Thoracic aorta (tissue), 2 donors: ENCODE results near the gene ALK. TPM values are rescaled to one million over a fixed set of nuclear protein-coding genes. Genes with fewer than 3 reads are reported as not detected.

ENCODE experiments used
- ATAC-seq: fragments of 150-250 bp; one replicate; pipeline ENCODE4 v1.8.0; 2017; ENCODE audit warnings: low read depth; ENCODE audit not compliant: insufficient number of reproducible peaks, low FRiP score
- DNase-seq: peaks from one replicate; pipeline ENCODE4 v3.0.0-alpha.2; 2020; ENCODE audit warnings: low spot score
- H3K27ac ChIP-seq, 2 donors: fragments of 200-600 bp; sonication (generic); 1 replicate in 1 of 2; 2 replicates in 1 of 2; pipeline ENCODE4 v1.5.1; 2016; ENCODE audit warnings: mild to moderate bottlenecking in 2 of 2, moderate library complexity in 2 of 2
- H3K27me3 ChIP-seq: fragments of 200-600 bp; sonication (generic); replicated peaks from 2 replicates; pipeline ENCODE4 v1.6.0; 2016; ENCODE audit warnings: mild to moderate bottlenecking; ENCODE audit not compliant: insufficient read depth
- H3K36me3 ChIP-seq: fragments of 200-600 bp; sonication (generic); one replicate; pipeline ENCODE4 v1.5.1; 2016
- H3K4me1 ChIP-seq, 2 donors: fragments of 200-600 bp; sonication (generic); 1 replicate in 1 of 2; 2 replicates in 1 of 2; pipeline versions ENCODE4 v1.5.1 to v1.6.0; 2016; ENCODE audit warnings: low read depth in 2 of 2, mild to moderate bottlenecking in 1 of 2; ENCODE audit not compliant: control insufficient read depth in 1 of 2
- H3K4me3 ChIP-seq: fragments of 200-600 bp; sonication (generic); 2 replicates; pipeline ENCODE4 v1.5.1; 2016; ENCODE audit warnings: mild to moderate bottlenecking
- H3K9me3 ChIP-seq: fragments of 200-600 bp; sonication (generic); 2 replicates; pipeline ENCODE4 v1.5.1; 2016
- total RNA-seq, 2 donors: library from RNA; depleted of rRNA; stranded (reverse); fragments of >200 nt; gene quantifications; one replicate each; pipeline versions ENCODE4 v1.1.0 to v1.2.3, GENCODE V29; 2016
- TF ChIP-seq, protein P1 (sequence below): fragments of 200-600 bp; sonication (generic); IDR thresholded peaks from one replicate; pipeline ENCODE4 v1.5.1; 2019; ENCODE audit warnings: antibody characterized with exemption

ALK gene
- total RNA-seq = 1 to 10 TPM in 1 of 2 donors, not detected in 1; 2.0 TPM

DNA sequence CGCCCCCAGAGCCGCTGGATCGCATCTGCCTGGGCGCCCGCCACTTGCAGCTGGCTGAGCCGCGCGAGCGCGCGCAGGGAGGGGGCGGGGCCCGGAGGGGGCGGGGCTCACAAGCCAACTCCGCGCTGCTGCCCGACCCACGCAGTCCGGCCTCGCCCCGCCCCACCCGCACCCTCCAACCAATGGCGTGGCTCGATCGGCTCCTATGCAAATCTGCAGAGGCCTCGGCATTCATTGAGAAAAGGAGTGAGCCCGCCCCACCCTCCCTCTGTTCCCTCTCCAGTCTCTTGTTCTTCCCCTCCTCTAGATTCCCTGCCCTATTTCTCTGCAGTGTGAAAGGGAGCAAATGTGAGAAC is at the start of gene ALK:
Gene ALK, minus strand, starts transcription at position 27 of the 356 bp plus-strand sequence. CDS start 927 bp downstream, outside the sequence.
- Histone ChIP-seq H3K4me3 (peak within 1 kb of the TSS; percentile 64), H3K9me3 (no peaks in the 10 kb centered on the region), H3K27ac (no peak within 1 kb of the TSS), H3K4me1 (peaks cover 13 to 17% of the 10 kb centered on the region in 2 donors), H3K36me3 (no peaks in the 10 kb centered on the region), H3K27me3 (peaks cover 8% of the 10 kb centered on the region)
- ATAC-seq (no peak), DNase-seq (peak; percentile 30)
- TF ChIP-seq, protein P1, sequence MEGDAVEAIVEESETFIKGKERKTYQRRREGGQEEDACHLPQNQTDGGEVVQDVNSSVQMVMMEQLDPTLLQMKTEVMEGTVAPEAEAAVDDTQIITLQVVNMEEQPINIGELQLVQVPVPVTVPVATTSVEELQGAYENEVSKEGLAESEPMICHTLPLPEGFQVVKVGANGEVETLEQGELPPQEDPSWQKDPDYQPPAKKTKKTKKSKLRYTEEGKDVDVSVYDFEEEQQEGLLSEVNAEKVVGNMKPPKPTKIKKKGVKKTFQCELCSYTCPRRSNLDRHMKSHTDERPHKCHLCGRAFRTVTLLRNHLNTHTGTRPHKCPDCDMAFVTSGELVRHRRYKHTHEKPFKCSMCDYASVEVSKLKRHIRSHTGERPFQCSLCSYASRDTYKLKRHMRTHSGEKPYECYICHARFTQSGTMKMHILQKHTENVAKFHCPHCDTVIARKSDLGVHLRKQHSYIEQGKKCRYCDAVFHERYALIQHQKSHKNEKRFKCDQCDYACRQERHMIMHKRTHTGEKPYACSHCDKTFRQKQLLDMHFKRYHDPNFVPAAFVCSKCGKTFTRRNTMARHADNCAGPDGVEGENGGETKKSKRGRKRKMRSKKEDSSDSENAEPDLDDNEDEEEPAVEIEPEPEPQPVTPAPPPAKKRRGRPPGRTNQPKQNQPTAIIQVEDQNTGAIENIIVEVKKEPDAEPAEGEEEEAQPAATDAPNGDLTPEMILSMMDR = no peak

DNA sequence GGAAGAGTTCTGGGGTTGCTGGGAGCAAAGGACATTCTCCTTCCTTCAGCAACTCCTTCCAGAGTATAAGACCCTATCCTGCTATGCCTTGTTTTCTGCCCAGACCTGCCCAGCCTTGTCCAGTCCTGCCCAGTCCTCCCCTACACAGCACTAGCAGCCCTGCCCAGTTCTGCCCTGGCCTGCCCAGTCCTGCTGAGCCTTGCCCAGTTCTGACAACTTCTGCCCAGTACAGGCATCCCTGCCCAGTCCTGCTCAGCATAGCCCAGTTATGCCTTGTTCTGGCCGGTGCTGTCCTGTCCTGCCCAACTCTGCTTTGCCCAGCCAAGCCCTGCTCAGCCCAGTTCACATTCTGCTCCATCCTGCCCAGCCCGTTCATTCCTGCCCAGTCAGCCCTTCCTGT is 44.9 kb upstream of the ALK start:
- Histone ChIP-seq H3K4me1 (no peaks in the 10 kb centered on the region), H3K4me3 (no peak overlapping the region), H3K36me3 (no peaks in the 10 kb centered on the region), H3K27me3 (no peaks in the 10 kb centered on the region), H3K9me3 (no peaks in the 10 kb centered on the region), H3K27ac (no peak overlapping the region)
- TF ChIP-seq, protein P1 = no peak
- ATAC-seq (no peak), DNase-seq (no peak)

DNA sequence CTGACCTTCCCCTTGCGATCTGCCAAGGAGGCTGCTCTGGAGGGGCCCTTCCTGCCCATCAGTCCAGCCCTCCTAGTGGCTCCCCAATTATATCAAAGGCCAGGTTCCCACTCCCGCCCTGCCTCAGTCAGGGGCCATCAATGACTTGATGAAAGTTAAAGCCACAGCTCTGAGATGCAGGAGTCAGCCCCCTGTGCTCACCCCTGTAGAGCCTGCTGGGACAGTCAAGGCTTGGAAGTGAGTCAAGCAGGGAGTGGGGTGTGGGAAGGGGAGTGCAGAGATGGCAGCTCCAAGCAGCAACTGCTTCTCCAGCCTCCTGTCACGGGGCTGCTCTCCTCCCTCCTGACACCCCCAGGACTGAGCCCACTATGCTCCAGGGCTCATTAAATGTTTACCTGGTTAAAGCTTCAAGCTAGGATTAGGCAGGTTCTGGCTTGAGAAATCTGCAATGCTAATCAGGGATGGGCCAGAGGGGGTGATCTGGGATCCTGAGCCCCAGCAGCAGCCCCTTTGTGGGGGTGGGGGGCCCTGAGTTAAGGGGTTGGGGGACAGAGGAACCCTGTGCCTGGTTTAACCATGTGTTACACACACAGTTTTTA is 42.7 kb upstream of the ALK start:
- no peak for ATAC-seq
- H3K9me3 ChIP-seq = no peaks in the 10 kb centered on the region
- no peak overlapping the region for H3K4me3 ChIP-seq
- DNase-seq = no peak
- no peaks in the 10 kb centered on the region for H3K27me3 ChIP-seq
- no peak overlapping the region for H3K27ac ChIP-seq
- H3K4me1 ChIP-seq = no peaks in the 10 kb centered on the region
- TF ChIP-seq, protein P1 = no peak
- no peaks in the 10 kb centered on the region for H3K36me3 ChIP-seq

DNA sequence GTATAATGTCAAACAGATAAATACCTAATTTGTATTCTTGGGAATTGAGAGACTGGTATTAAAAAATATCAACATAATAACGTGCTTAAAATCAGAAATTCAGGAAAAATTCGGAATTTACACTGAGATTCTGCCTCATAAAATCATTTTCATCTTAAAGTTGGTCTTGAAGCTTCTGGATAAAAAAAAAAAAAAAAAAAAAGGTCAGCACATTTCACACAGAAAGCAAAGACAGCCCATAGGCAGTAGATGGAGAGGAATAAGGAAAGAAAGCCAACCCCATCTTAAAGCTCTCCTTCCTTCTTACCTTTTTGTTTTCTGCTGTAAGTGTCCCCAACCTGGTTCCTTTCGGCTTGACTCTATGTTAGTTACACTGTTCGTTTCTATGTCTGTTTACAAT is 41.5 kb upstream of the ALK start:
- H3K9me3 ChIP-seq = no peaks in the 10 kb centered on the region
- TF ChIP-seq, protein P1 = no peak
- no peak overlapping the region for H3K27ac ChIP-seq
- ATAC-seq (no peak), DNase-seq (no peak)
- no peak overlapping the region for H3K4me3 ChIP-seq
- H3K36me3 ChIP-seq = no peaks in the 10 kb centered on the region
- no peaks in the 10 kb centered on the region for H3K27me3 ChIP-seq
- no peaks in the 10 kb centered on the region for H3K4me1 ChIP-seq

DNA sequence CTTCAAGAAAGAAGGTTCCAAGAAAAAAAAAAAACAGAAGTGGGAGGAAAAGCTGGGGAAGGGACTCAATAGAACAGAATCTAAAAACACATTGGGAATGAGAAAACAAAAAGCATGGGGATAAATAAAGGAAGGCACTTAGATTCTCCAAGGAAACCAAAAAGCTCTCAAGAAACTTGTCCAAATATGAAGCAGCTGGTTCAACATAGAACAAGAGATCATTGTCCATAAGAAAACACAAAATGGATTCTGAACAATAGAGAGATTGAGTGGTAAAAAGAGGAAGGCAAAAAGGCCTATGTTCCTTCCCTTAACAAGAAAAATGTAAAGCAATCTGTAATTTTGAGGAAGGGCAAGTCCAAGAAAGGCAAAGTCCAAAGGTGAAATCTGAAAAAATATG is 32.9 kb upstream of the ALK start:
- TF ChIP-seq, protein P1 = no peak
- ATAC-seq = no peak

More for the DNA sequence above, 32.9 kb upstream of the ALK start:
- H3K27me3 ChIP-seq = no peaks in the 10 kb centered on the region
- H3K9me3 ChIP-seq = no peaks in the 10 kb centered on the region
- H3K4me1 ChIP-seq = no peaks in the 10 kb centered on the region
- H3K27ac ChIP-seq = no peak overlapping the region
- H3K4me3 ChIP-seq = no peak overlapping the region
- no peaks in the 10 kb centered on the region for H3K36me3 ChIP-seq
- DNase-seq = no peak
